Activated CD8-positive, alpha-beta memory T cell treated with anti-CD3 and anti-CD28 coated beads, Interleukin-2, amount 50 U/mL, for 48 hours (primary cell): ENCODE measurements around the gene ACSL5.
A peak's percentile ranks its signal among the peaks of the same experiment; 100 is the strongest.
"Not testable (repeated sequence)": the region's sequence is repeated elsewhere in the genome, so short reads cannot be mapped to it uniquely, and the experiment has no call there.

ENCODE experiments used
- DNase-seq: peaks from one replicate; pipeline ENCODE4 v3.0.0-alpha.2; 2020

Gene ACSL5

GRCh38 chr10:112377116-112377515 lies 3.2 kb downstream of the ACSL5 start:
- DNase-seq, result not testable (repeated sequence)

- no peak for DNase-seq
Measured at GRCh38 chr10:112379635-112380296, 5.8 kb downstream of the ACSL5 start.

GRCh38 chr10:112382515-112383235 lies 8.8 kb downstream of the ACSL5 start:
- DNase-seq, result no peak

GRCh38 chr10:112383325-112383724 lies 9.4 kb downstream of the ACSL5 start:
- DNase-seq, result no peak

GRCh38 chr10:112384141-112384540 lies 10.2 kb downstream of the ACSL5 start:
- no peak for DNase-seq

GRCh38 chr10:112385201-112385600 lies 11.3 kb downstream of the ACSL5 start:
- DNase-seq, result no peak

- not testable (repeated sequence) for DNase-seq
Measured at GRCh38 chr10:112388056-112388455, 14.1 kb downstream of the ACSL5 start.

GRCh38 chr10:112388548-112388947 lies 14.6 kb downstream of the ACSL5 start:
- DNase-seq, result no peak

- peak; percentile 60 for DNase-seq
Measured at GRCh38 chr10:112389271-112389822, 15.4 kb downstream of the ACSL5 start.

GRCh38 chr10:112390125-112390703 lies 16.3 kb downstream of the ACSL5 start:
- DNase-seq, result no peak

GRCh38 chr10:112393341-112393740 lies 19.4 kb downstream of the ACSL5 start:
- no peak for DNase-seq

- no peak for DNase-seq
Measured at GRCh38 chr10:112393827-112394226, 19.9 kb downstream of the ACSL5 start.

- no peak for DNase-seq
Measured at GRCh38 chr10:112394475-112394875, 20.6 kb downstream of the ACSL5 start.

GRCh38 chr10:112395809-112396530 lies 22.1 kb downstream of the ACSL5 start:
- no peak for DNase-seq

- no peak for DNase-seq
Measured at GRCh38 chr10:112397592-112397991, 23.7 kb downstream of the ACSL5 start.

- DNase-seq, result no peak
Measured at GRCh38 chr10:112402917-112403316, 29.0 kb downstream of the ACSL5 start.

GRCh38 chr10:112404617-112405016 lies 30.7 kb downstream of the ACSL5 start:
- DNase-seq, result no peak

- not testable (repeated sequence) for DNase-seq
Measured at GRCh38 chr10:112406806-112407205, 32.9 kb downstream of the ACSL5 start.

- no peak for DNase-seq
Measured at GRCh38 chr10:112407696-112408095, 33.8 kb downstream of the ACSL5 start.

GRCh38 chr10:112409299-112409698 lies 35.4 kb downstream of the ACSL5 start:
- DNase-seq, result no peak

GRCh38 chr10:112409755-112410154 lies 35.8 kb downstream of the ACSL5 start:
- no peak for DNase-seq

- no peak for DNase-seq
Measured at GRCh38 chr10:112412696-112413095, 38.8 kb downstream of the ACSL5 start.

GRCh38 chr10:112421731-112422130 lies 47.8 kb downstream of the ACSL5 start:
- DNase-seq, result no peak
